ENCODE measurements around the gene ALDH4A1.

ALDH4A1 gene

GRCh38 chr1:18829671-18830070, 72.7 kb downstream of the ALDH4A1 start:
- no peak for TF ChIP-seq CTCF (conservative IDR thresholded peaks at IDR 0.05; ENCODE audit: low read length)
- no peak overlapping the region for H3K4me3 ChIP-seq (ENCODE audit: low read length)

GRCh38 chr1:18828224-18828623, 74.1 kb downstream of the ALDH4A1 start:
- no peak for TF ChIP-seq CTCF (conservative IDR thresholded peaks at IDR 0.05; ENCODE audit: low read length)
- H3K4me3 ChIP-seq (ENCODE audit: low read length) = no peak overlapping the region
- no peak for DNase-seq (ENCODE audit: low read depth)

More at GRCh38 chr1:18829671-18830070, 72.7 kb downstream of the ALDH4A1 start:
- DNase-seq (ENCODE audit: low read depth) = no peak

- no peak for DNase-seq (ENCODE audit: low read depth)
- TF ChIP-seq CTCF (conservative IDR thresholded peaks at IDR 0.05; ENCODE audit: low read length) = no peak
- H3K4me3 ChIP-seq (ENCODE audit: low read length) = no peak overlapping the region
These were observed 78.9 kb downstream of the ALDH4A1 start for GRCh38 chr1:18823438-18823837.

All from AG10803 (cell line).